Cerebellar nuclear complex (tissue), 1 donor: ENCODE measurements around the gene BAG3.
"Not testable (repeated sequence)": the region's sequence is repeated elsewhere in the genome, so short reads cannot be mapped to it uniquely, and the experiment has no call there.

Experiments used
- DNase-seq, 2 experiments: peaks; one replicate each; lab custom pipeline; 2025; lab: John Stamatoyannopoulos, UW

Gene BAG3

GRCh38 chr10:119694608-119695007 is 43.4 kb downstream of the BAG3 start:
- DNase-seq, result no peak

- DNase-seq, result no peak
Measured at GRCh38 chr10:119700321-119700954, 49.3 kb downstream of the BAG3 start.

GRCh38 chr10:119701861-119702260 is 50.7 kb downstream of the BAG3 start:
- DNase-seq, result no peak

- DNase-seq, result no peak
Measured at GRCh38 chr10:119702583-119702982, 51.4 kb downstream of the BAG3 start.

GRCh38 chr10:119703903-119704508 is 52.8 kb downstream of the BAG3 start:
- no peak for DNase-seq

- no peak for DNase-seq
Measured at GRCh38 chr10:119705434-119705831, 54.3 kb downstream of the BAG3 start.

- no peak for DNase-seq
Measured at GRCh38 chr10:119706521-119707278, 55.5 kb downstream of the BAG3 start.

GRCh38 chr10:119707331-119707730 is 56.2 kb downstream of the BAG3 start:
- not testable (repeated sequence) for DNase-seq

GRCh38 chr10:119710935-119711334 is 59.8 kb downstream of the BAG3 start:
- not testable (repeated sequence) for DNase-seq

- DNase-seq, result no peak
Measured at GRCh38 chr10:119713744-119714483, 62.7 kb downstream of the BAG3 start.

- no peak for DNase-seq
Measured at GRCh38 chr10:119714484-119714816, 63.3 kb downstream of the BAG3 start.

GRCh38 chr10:119715628-119716505 is 64.7 kb downstream of the BAG3 start:
- DNase-seq, result no peak

GRCh38 chr10:119723161-119723560 is 72.0 kb downstream of the BAG3 start:
- DNase-seq, result no peak

- no peak for DNase-seq
Measured at GRCh38 chr10:119723624-119724023, 72.4 kb downstream of the BAG3 start.

- peak in 1 of 2 experiments; percentile 31 for DNase-seq
Measured at GRCh38 chr10:119724593-119725516, 73.7 kb downstream of the BAG3 start.

- no peak for DNase-seq
Measured at GRCh38 chr10:119725517-119725827, 74.3 kb downstream of the BAG3 start.

GRCh38 chr10:119725828-119726675 is 74.9 kb downstream of the BAG3 start, which contains the start of gene INPP5F:
Gene INPP5F, plus strand, starts transcription at chr10:119726050. Its CDS starts 213 bp downstream, at chr10:119726263.
- peak; percentile 95 to 97 for DNase-seq

- DNase-seq, result no peak
Measured at GRCh38 chr10:119726676-119727261, 75.6 kb downstream of the BAG3 start.
